HG03039 (cell line): ENCODE data around the gene SLC36A2.

Experiments
- ATAC-seq: cut with Tn5 transposase; IDR thresholded peaks from one replicate; pipeline ENCODE4 v1.9.1; 2021; ENCODE audit warnings: mild to moderate bottlenecking, moderate library complexity; ENCODE audit not compliant: unreplicated experiment

SLC36A2 gene

DNA sequence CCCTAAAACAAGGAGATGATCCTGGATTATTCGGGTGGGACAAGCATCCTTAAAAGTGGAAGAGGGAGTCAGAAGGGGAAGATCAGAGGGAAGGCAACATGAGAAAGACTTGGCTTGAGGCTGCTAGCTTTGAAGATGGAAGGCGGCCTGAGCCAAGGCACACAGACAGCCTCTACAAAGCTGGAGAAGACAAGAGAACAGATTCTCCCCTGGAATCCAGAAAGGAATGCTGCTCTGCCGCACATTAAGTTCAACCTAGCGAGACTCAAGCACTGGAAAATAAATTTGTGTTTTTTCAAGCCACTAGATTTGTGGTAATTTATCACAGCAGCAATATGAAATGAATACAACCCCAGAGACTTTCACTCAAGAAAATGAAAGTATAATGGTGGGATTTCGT lies 61.7 kb downstream of the SLC36A2 start:
- ATAC-seq: no peak

- ATAC-seq: no peak
These were observed 62.9 kb downstream of the SLC36A2 start for GRCh38 chr5:151284392-151284967.

GRCh38 chr5:151283120-151283825 lies 64.1 kb downstream of the SLC36A2 start:
- no peak for ATAC-seq

DNA sequence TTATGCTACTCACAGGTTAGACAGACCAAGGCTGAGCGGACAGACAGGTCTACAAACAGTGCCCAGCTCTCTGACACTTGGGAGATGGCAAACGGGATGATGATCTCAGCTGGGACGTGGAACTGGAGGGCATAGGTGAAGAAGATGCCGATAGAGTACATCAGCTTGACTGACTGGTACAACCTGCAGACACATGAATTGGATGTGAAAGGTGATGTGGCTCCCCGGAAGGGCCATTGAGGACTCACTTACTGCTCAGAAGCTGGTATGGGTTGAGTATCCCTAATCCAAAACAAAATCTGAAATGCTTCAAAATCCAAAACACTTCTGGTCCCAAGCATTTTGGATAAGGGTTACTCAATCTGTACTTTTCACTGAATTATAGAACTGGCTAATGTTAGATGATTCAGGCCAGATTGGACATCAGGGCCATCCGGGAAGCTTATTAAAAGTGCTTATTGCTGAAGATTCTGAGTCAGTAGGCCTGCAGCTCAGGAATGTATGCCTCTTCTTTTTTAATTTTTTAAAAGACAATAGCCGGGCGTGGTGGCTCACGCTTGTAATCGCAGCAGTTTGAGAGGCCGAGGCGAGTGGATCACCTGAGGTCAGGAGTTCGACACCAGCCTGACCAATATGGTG lies 66.2 kb downstream of the SLC36A2 start:
- ATAC-seq: no peak

DNA sequence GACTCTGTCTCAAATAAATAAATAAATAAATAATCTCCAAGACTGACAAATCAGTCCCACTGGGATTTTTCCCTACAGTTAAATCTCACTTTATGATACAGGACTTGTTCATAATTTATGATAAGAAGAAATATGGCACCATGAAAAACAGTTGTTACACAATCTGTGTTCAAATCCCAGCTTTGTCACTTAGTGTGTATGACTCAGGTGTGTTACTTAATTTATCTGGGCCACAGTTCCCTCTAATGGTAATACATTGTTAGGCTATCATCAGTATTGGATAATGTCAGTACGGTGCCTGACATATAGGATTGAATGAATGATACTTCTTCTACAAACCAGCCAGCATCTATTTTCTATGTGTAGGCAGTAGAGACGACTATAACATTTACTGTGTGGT lies 66.9 kb downstream of the SLC36A2 start:
- no peak for ATAC-seq

DNA sequence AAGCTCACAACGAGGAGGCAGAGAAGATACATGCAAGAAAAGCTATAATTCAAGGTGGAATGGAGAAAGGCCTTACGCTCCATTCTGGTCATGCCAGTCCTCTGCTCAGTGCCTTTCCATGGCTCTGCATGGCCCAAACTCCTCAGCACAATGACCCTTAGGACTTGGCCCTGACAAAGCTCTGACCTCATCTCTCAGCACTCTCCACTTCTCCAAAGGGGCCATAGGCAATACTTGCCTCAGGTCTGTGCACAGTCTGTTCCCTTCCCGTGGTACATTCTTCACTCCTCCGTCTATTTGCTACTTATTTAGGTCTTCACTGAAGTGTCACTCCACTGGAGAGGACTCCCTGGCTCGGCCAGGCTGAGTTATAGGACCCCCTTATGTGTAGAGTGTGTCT lies 68.5 kb downstream of the SLC36A2 start:
- ATAC-seq: no peak

DNA sequence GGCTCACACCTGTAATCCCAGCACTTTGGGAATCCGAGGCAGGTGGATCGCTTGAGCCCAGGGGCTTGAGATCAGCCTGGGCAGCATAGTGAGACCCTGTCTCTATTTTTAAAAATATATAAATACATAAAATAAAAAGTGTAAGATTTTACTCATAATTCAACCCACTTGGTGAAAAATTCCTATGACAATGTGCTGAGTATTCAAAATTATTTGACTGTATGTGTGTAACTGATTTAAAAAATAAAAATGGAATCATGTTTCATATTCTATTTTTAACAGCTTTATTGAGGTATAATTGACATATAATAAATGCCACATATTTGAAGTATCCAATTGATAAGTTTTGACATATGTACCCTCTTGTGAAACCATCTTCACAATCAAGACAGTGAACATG lies 71.6 kb downstream of the SLC36A2 start:
- no peak for ATAC-seq

GRCh38 chr5:151274666-151275065 lies 72.7 kb downstream of the SLC36A2 start:
- ATAC-seq: no peak

DNA sequence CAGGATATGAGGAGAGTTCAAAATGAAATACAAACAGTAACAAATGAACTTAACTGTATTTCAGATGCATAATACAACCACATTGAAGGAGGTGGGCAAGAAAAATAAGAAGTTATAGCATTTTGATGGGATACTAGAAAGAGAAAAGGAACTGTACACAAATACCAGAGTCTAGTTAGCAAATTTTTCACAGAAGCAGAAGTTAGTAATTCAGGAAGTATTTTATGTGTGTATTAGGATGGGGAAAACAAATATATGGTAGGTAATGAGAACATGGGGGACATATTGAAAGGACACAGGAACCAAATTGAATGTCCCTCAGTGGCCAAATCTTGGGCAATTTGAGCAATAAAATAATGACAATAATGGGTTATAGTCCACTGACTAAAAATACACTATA lies 76.0 kb downstream of the SLC36A2 start:
- ATAC-seq: no peak

DNA sequence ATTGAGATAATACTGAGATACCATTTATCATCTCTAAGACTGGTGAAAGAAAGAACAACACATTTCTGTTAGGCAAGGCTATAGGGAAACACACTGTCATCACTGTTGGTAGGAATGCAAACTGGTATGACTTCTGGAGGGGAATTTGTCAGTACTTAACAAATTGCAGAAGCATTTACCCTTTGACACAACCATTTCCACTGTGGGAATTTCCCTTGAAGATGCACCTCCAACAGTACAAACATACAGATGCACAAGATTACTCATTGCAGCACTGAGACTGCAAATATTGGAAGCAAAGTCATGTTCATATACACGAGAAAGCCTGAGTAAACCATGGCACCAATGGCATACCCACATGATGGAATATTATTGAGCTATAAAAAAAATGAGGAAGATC lies 76.8 kb downstream of the SLC36A2 start:
- peak; percentile 90 for ATAC-seq

- ATAC-seq: no peak
These were observed 79.7 kb downstream of the SLC36A2 start for GRCh38 chr5:151267491-151268260.
